Hepatocyte (in vitro differentiated cells): ENCODE data around the gene CCT6B.

Experiments used
- EZH2 ChIP-seq: fragments of 200-600 bp; sonication (generic); IDR thresholded peaks from 2 replicates; pipeline ENCODE4 v1.6.1; 2016; ENCODE audit warnings: antibody characterized with exemption, mild to moderate bottlenecking, borderline replicate concordance
- EZH2phosphoT487 ChIP-seq: fragments of 200-600 bp; sonication (generic); IDR thresholded peaks from one replicate; pipeline ENCODE4 v1.6.1; 2018; ENCODE audit warnings: antibody characterized with exemption, mild to moderate bottlenecking, low read depth, moderate library complexity; ENCODE audit not compliant: unreplicated experiment, severe bottlenecking
- TF ChIP-seq, protein P1 (sequence below): fragments of 200-600 bp; sonication (generic); IDR thresholded peaks from 2 replicates; pipeline ENCODE4 v1.5.1; 2016; ENCODE audit warnings: antibody characterized with exemption, mild to moderate bottlenecking; ENCODE audit not compliant: poor library complexity

- TF ChIP-seq, protein P1, sequence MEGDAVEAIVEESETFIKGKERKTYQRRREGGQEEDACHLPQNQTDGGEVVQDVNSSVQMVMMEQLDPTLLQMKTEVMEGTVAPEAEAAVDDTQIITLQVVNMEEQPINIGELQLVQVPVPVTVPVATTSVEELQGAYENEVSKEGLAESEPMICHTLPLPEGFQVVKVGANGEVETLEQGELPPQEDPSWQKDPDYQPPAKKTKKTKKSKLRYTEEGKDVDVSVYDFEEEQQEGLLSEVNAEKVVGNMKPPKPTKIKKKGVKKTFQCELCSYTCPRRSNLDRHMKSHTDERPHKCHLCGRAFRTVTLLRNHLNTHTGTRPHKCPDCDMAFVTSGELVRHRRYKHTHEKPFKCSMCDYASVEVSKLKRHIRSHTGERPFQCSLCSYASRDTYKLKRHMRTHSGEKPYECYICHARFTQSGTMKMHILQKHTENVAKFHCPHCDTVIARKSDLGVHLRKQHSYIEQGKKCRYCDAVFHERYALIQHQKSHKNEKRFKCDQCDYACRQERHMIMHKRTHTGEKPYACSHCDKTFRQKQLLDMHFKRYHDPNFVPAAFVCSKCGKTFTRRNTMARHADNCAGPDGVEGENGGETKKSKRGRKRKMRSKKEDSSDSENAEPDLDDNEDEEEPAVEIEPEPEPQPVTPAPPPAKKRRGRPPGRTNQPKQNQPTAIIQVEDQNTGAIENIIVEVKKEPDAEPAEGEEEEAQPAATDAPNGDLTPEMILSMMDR: no peak
- TF ChIP-seq EZH2: no peak
- TF ChIP-seq EZH2phosphoT487: no peak
These were observed 76.2 kb downstream of the CCT6B start for GRCh38 chr17:34885076-34885475.
